ENCODE data around the gene MGAT5.

MGAT5 gene

GRCh38 chr2:134305109-134305491 is 51.2 kb downstream of the MGAT5 start:
- no peak for DNase-seq (ENCODE audit: low read depth)

DNA sequence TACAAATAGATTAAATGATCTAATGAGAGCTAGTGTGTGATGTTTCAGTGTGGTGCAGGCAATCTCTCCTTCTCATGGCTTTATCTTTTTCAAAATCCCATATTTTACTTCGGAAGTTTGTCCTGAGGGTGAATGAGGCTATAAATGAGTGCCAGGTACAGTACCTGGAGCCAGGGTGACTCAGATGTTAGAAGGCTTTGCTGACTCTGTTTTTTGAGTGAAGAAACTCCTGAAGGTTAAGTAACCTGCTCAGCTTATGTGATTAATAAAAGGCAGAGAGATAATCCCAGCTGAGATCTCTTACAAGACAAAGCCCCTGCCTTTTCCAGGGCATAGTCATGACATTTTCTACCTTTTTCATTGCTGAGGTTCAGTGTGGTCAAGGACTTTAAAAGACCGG is 52.6 kb downstream of the MGAT5 start:
- no peak for DNase-seq (ENCODE audit: low read depth)

GRCh38 chr2:134307334-134307733 is 53.5 kb downstream of the MGAT5 start:
- no peak for DNase-seq (ENCODE audit: low read depth)

DNA sequence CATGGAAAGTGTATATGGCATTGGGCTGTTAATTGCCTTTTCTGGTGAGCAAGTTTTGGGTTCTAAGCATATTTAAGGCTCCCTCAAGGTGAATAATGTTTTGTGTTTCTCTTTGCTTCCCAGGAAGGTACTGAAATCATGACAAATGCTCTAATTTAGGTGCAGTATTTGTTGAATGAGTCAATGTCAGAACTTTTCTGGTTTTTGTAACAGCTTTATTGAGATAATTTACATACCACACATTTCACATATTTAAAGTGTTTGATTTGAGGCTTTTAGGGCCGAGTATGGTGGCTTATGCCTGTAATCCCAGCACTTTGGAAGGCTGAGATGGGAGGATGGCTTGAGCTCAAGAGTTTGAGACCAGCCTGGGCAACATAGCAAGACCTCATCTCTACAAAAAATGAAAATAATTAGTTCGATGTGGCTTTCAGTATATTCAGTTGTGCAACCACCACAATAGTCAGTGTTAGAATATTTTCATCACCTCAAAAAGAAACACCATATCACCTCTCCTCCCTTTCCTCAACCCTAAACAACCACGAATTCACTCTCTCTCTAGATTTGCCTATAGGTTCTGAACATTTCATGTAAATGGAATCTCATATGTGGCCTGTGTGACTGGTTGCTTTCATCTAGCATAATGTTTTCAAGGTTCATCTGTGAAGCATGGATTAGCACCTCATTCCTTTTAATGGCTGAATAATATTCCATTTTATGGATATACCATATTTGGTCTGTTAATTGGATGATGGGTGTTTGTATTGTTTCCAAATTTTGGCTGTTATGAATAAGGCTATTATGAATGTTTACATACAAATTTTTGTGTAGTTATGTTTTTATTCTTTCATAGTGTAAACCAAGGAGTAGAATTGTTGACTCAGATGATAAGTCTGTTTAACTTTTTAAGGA is 54.9 kb downstream of the MGAT5 start:
- DNase-seq (ENCODE audit: low read depth): no peak

DNA sequence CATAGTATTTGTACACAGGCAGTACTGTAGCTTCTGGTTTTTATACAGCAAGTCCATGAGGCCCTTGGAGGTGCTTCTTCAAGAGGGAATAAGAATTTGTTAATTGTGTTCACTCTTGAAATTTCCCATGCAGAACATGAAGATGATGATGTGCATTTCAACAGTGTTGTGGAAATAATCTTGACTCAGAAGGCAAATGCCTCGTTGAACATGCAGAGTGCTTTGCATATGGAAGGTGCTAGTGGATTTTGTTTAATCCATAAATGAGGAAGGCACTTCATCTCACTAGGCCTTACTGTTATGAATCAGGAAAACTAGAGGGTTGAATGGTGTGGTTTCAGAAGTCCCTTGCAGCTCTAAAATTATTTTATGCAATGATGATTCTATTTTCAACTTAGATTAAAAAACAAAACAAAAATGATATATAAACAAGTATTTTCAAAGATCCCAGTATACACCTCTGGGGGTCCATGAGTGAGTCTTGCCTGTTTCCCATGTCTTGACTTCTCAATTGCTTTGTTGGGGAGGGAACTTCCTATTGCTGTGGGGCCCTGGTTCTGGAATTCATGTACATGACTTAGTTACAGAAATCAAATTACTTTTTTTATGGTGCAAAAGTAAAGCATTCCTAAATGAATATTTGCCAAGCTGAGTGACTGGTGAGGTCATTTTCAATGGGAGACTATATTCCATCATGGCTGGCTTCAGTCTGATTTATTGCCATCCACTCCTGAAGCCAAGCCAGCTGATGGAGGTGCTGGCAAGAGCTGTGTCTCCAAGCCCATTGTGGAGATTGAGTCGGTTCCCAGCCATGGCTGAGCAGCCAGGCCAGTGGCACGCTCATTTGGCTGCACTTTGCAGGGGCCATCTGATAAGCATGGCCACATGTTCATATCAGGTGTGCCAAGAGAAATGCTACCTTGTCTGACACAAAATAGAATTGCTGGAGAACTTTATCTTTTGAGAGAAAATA is 56.5 kb downstream of the MGAT5 start:
- no peak for DNase-seq (ENCODE audit: low read depth)

GRCh38 chr2:134312482-134312881 is 58.6 kb downstream of the MGAT5 start:
- no peak for DNase-seq (ENCODE audit: low read depth)

DNA sequence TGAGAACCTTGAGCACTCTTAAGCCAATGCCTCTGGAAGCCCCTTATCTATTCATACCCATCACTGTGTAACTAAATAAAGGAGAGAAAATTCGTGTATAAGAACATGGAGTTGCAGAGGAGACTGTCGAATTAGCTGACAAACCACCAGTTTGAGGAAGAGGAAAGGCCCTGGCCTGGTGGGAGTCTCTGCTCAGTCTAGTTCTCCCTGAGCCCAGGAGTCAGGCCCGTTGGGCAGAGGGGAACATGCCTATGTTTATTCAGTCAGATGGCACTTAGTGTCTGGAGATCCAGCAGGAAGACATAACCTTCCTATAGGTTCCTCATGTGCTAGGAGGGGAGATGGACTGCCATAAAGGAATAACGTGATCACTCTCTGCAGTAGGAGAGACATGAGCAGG is 60.3 kb downstream of the MGAT5 start:
- no peak for DNase-seq (ENCODE audit: low read depth)

DNA sequence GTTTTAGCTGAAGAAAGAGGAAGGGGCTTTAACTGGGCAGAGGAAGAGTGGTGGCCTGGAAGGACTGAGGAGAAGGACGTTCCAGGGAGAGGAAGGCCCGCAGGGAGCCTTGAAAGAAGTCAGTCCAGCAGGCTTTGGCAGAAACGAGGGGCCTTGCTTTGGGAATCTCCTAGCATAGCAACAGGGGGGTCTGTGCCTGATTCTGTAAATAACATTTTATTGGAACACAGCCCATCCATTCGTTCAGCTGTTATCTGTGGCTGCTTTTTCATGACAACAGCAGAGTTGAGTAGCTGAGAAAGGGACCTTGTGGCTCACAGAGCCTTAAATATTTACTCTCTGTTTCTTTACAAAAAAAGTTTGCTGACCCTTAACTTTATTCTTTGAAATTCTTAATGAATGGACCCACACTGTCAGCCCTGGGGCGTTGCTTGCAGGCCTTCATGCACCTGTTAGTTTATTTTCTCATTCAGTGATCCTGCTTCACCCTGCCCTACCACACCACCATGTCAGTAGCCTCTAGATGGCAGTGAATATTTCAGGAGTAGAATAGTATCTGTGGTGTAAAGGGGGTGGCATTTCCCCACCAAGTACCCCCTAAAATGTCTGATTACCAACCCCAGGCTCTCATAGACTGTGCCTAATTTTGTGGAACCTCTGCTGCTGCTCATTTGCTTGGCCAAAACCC is 61.0 kb downstream of the MGAT5 start:
- DNase-seq (ENCODE audit: low read depth): no peak

DNA sequence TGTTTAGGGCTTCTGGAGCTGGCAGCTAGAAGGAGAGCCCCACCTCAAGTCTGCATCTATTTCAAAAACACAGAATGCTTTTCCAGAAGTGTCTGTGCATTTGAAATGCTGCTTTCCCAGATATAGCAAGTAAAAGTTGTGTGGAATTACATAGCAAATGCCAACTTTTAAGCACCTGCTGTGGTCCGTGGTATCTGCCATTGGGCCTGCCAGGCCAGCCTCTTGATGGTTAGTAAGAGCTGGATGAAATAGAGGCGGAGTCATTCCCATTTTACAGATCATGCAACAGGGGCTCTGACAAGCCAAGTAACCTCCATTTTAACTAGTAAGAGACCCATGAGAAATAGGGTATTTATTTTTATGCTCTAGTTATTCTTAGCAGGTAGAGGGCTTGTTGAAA is 61.6 kb downstream of the MGAT5 start:
- no peak for DNase-seq (ENCODE audit: low read depth)

DNA sequence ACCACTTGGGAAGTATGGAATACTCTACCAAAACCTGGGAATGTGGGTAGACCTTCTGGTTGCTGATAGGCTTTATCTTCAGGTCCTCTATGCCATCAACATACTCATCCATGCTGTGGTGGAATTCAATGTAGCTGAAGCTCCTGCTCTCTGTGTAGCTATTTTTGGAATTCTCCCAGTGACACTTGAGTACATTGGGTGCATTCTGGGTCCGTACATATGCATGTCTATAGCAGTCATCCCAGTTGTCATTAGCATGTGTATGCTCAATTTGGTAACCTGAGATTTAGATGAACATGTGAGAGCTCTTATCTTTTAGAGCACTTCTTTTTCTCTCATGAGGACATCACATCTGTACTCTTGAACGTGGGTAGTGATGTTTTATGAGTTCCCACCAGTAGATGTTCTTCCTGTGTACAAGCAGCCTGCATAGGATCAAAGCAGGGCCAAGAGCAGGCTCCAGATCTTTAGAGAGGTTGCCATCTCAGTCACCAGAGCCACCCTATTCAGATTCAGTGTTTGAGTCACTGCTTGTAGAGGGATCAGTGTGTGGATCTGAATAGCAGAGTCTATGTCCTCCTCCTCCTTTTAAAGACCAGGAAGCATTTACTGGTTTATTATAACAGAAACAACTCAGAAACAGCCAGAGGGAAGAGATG is 65.9 kb downstream of the MGAT5 start:
- DNase-seq (ENCODE audit: low read depth): no peak

- DNase-seq (ENCODE audit: low read depth): no peak
Observed at GRCh38 chr2:134320930-134321329, 67.1 kb downstream of the MGAT5 start.

- no peak for DNase-seq (ENCODE audit: low read depth)
Observed at GRCh38 chr2:134323777-134324176, 69.9 kb downstream of the MGAT5 start.

DNA sequence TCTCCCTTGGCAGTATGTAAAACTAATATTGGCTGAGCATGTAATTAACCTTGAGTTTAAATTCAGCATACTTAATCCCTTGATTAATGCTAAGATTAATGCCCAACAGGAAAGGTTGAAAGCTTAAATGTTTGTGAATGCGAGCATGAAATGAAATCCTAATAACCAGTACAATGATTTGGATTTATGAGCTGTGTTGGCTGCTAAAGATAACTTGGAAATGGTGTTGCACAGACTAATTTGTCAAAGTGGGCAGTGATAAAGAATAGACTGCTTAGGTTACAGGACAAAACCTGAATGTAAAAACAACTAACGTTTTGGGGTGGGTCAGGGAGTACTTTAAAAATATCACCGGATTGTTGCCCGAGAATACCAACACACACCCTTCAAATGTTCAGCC is 70.6 kb downstream of the MGAT5 start:
- DNase-seq (ENCODE audit: low read depth): no peak

- DNase-seq (ENCODE audit: low read depth): no peak
Observed at GRCh38 chr2:134324947-134325346, 71.1 kb downstream of the MGAT5 start.

- no peak for DNase-seq (ENCODE audit: low read depth)
Observed at GRCh38 chr2:134325696-134326095, 71.8 kb downstream of the MGAT5 start.

GRCh38 chr2:134327367-134327766 is 73.5 kb downstream of the MGAT5 start:
- no peak for DNase-seq (ENCODE audit: low read depth)

GRCh38 chr2:134331081-134331480 is 77.2 kb downstream of the MGAT5 start:
- no peak for DNase-seq (ENCODE audit: low read depth)

- DNase-seq (ENCODE audit: low read depth): no peak
Observed at GRCh38 chr2:134333646-134334189, 79.8 kb downstream of the MGAT5 start.

GRCh38 chr2:134334542-134335353 is 80.9 kb downstream of the MGAT5 start:
- no peak for DNase-seq (ENCODE audit: low read depth)

- DNase-seq (ENCODE audit: low read depth): no peak
Observed at GRCh38 chr2:134335601-134336000, 81.7 kb downstream of the MGAT5 start.

GRCh38 chr2:134336352-134336751 is 82.5 kb downstream of the MGAT5 start:
- DNase-seq (ENCODE audit: low read depth): no peak

Measured in stimulated activated CD8-positive, alpha-beta memory T cell treated with anti-CD3 and anti-CD28 coated beads, Interleukin-12 subunit alpha, Interleukin-12 subunit beta, amount 100 ng/mL, for 4 hours (primary cell).